Left ventricle myocardium inferior (tissue), 1 donor: ENCODE data around the gene AP4B1. TPM values are rescaled to one million over a fixed set of nuclear protein-coding genes. Genes with fewer than 3 reads are reported as not detected.

ENCODE experiments used
- DNase-seq: peaks from one replicate; pipeline ENCODE4 v3.0.0-alpha.2; 2020
- H3K27ac ChIP-seq: fragments of 200-600 bp; replicated peaks from 2 replicates; pipeline ENCODE4 v1.8.0; 2021
- H3K27me3 ChIP-seq: fragments of 200-600 bp; 2 replicates; pipeline ENCODE4 v1.8.0; 2021; ENCODE audit warnings: low read depth
- H3K36me3 ChIP-seq: fragments of 200-600 bp; 2 replicates; pipeline ENCODE4 v1.8.0; 2021
- H3K4me1 ChIP-seq: fragments of 200-600 bp; 2 replicates; pipeline ENCODE4 v1.8.0; 2021
- H3K4me3 ChIP-seq: fragments of 200-600 bp; 2 replicates; pipeline ENCODE4 v1.8.0; 2021; ENCODE audit warnings: mild to moderate bottlenecking, moderate library complexity
- H3K9me3 ChIP-seq: fragments of 200-600 bp; replicated peaks from 2 replicates; pipeline ENCODE4 v1.8.0; 2021
- intact Hi-C: fragments of 100-400 bp; cut with micrococcal nuclease; formaldehyde crosslinking; loops from one replicate; pipeline ENCODE4 v1.11.0; 2022
- total RNA-seq: library from RNA; stranded (reverse); fragmentation: NEBNext Ultra II Directional; extraction: Animal tissue kit (Norgen Biotek cat#: 25700); gene quantifications from one replicate; pipeline ENCODE4 v1.2.1, GENCODE V29; 2021
- TF ChIP-seq, protein P1 (sequence below): fragments of 200-600 bp; IDR thresholded peaks from 2 replicates; pipeline ENCODE4 v1.8.0; 2021; ENCODE audit warnings: antibody characterized with exemption, mild to moderate bottlenecking, borderline replicate concordance
- donor health status: DM: no; HTN: yes; CAD: no; lungs with severe emphysema.

Gene AP4B1
- total RNA-seq, 1 donor from 2014 or later: 11.8 TPM

DNA sequence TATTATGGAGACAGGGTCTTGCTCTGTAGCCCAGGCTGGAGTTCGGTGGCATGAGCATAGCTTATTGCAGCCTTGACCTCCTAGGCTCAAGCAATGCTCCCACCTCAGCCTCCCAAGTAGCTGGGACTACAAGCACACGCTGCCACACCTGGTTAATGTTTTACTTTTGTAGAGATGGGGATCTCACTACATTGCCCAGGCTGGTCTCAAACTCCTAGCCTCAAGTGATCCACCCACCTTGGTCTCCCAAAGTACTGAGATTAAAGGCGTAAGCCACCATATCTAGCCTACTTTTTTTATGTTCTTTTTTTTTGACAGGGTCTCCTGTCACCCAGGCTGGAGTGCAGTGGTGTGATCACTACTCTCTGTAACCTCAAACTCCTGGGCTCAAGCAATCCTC, 11.3 kb downstream of the AP4B1 start:
- TF ChIP-seq, protein P1, sequence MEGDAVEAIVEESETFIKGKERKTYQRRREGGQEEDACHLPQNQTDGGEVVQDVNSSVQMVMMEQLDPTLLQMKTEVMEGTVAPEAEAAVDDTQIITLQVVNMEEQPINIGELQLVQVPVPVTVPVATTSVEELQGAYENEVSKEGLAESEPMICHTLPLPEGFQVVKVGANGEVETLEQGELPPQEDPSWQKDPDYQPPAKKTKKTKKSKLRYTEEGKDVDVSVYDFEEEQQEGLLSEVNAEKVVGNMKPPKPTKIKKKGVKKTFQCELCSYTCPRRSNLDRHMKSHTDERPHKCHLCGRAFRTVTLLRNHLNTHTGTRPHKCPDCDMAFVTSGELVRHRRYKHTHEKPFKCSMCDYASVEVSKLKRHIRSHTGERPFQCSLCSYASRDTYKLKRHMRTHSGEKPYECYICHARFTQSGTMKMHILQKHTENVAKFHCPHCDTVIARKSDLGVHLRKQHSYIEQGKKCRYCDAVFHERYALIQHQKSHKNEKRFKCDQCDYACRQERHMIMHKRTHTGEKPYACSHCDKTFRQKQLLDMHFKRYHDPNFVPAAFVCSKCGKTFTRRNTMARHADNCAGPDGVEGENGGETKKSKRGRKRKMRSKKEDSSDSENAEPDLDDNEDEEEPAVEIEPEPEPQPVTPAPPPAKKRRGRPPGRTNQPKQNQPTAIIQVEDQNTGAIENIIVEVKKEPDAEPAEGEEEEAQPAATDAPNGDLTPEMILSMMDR: no peak
- no peaks in the 10 kb centered on the region for H3K27me3 ChIP-seq
- peaks cover 3% of the 10 kb centered on the region for H3K4me1 ChIP-seq
- intact Hi-C loops: no loop called here
- H3K9me3 ChIP-seq: no peaks in the 10 kb centered on the region
- no peak overlapping the region for H3K27ac ChIP-seq
- H3K4me3 ChIP-seq: no peak overlapping the region
- DNase-seq: no peak
- peaks cover 39% of the 10 kb centered on the region for H3K36me3 ChIP-seq

DNA sequence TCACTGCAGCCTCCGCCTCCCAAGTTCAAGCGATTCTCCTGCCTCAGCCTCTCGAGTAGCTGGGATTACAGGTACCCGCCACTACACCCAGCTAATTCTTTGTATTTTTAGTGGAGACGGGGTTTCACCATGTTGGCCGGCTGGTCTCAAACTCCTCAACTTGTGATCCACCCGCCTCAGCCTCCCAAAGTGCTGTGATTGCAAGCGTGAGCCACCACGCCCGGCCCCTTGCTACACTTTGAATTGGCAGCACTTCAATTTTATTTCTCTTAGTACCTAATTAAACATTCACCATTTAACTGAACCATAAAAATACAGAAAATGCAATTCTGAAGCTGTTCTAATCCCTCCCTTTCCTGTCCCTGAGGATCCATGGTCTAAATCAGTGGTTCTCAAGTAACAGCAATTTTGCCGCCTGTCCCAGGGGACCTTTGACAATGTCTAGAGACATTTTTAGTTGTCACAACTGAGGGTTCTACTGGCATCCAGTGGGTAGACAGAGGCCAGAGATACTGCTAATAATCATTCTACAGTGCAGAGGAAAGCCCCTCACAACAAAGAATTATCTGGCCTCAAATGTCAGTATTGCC, 12.9 kb downstream of the AP4B1 start:
- TF ChIP-seq, protein P1: no peak
- intact Hi-C loops: no loop called here
- Histone ChIP-seq H3K4me1 (no peaks in the 10 kb centered on the region), H3K9me3 (no peaks in the 10 kb centered on the region), H3K36me3 (peaks cover 23% of the 10 kb centered on the region), H3K27me3 (no peaks in the 10 kb centered on the region), H3K4me3 (no peak overlapping the region), H3K27ac (no peak overlapping the region)
- no peak for DNase-seq

DNA sequence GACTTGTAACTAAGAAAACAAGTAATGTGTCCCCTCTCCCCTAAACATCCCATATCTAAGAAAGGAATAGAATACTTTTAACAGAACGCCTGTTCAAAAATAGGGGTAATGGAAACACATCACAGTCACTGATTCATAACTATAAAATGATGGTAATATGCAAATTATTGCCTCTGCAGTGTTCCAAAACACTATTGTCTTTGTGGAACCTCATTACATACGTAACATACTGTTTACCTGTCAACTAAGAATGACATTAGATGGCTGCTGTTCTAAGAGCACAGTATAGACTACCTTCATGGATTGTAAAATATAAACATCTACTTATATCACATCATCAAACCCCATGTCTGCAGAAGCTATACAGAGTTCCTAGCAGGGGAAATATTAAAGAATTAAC, 13.8 kb downstream of the AP4B1 start:
- H3K27ac ChIP-seq: no peak overlapping the region
- intact Hi-C loops: no loop called here
- TF ChIP-seq, protein P1: no peak
- no peak overlapping the region for H3K4me3 ChIP-seq
- DNase-seq: no peak
- H3K36me3 ChIP-seq: peaks cover 14% of the 10 kb centered on the region
- no peaks in the 10 kb centered on the region for H3K4me1 ChIP-seq
- no peaks in the 10 kb centered on the region for H3K9me3 ChIP-seq
- no peaks in the 10 kb centered on the region for H3K27me3 ChIP-seq

DNA sequence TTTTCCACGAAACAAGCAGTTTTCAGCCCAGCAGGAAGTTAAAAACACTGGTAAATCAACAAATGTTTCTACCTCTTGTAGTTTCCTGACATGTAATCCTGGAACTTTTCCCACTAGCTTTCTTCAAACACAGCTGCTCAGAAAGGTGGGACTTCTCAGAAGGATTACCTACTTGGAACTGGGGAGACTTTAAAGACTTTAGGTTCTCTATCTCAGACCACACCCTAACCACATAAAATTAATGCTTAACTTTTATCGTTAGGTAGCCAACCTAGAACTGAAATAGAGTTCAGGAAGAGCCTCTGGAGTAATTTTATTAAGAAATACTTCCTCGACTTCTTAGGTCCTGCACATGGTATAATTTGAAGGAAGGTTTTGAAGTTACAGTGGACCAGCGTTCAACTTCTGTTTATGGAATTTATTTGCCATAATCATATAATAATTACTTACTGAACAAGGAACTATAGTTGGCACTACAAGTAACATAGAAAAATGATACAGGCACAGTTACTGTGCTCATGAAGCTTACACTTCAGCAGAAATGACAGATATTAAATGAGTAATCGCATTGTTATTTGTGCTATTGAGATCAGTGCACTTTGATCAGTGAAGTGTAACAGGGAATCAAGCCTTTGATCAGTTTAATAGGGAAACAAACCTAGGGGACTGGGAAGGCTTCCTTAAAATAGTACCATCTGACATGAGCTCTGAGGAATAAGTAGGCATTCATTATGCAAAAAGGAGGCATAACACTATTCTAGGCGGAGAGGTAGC, 17.0 kb downstream of the AP4B1 start, which contains the start of gene BCL2L15:
TSS of gene BCL2L15 (minus strand) at position 180 of the 774 bp plus-strand sequence. CDS start 206 bp downstream, outside the sequence.
- no peak for DNase-seq
- H3K4me3 ChIP-seq: no peak within 1 kb of the TSS
- no peaks in the 10 kb centered on the region for H3K36me3 ChIP-seq
- no peaks in the 10 kb centered on the region for H3K27me3 ChIP-seq
- no peaks in the 10 kb centered on the region for H3K9me3 ChIP-seq
- intact Hi-C loops: no loop called here
- H3K27ac ChIP-seq: no peak within 1 kb of the TSS
- H3K4me1 ChIP-seq: no peaks in the 10 kb centered on the region
- TF ChIP-seq, protein P1: no peak

DNA sequence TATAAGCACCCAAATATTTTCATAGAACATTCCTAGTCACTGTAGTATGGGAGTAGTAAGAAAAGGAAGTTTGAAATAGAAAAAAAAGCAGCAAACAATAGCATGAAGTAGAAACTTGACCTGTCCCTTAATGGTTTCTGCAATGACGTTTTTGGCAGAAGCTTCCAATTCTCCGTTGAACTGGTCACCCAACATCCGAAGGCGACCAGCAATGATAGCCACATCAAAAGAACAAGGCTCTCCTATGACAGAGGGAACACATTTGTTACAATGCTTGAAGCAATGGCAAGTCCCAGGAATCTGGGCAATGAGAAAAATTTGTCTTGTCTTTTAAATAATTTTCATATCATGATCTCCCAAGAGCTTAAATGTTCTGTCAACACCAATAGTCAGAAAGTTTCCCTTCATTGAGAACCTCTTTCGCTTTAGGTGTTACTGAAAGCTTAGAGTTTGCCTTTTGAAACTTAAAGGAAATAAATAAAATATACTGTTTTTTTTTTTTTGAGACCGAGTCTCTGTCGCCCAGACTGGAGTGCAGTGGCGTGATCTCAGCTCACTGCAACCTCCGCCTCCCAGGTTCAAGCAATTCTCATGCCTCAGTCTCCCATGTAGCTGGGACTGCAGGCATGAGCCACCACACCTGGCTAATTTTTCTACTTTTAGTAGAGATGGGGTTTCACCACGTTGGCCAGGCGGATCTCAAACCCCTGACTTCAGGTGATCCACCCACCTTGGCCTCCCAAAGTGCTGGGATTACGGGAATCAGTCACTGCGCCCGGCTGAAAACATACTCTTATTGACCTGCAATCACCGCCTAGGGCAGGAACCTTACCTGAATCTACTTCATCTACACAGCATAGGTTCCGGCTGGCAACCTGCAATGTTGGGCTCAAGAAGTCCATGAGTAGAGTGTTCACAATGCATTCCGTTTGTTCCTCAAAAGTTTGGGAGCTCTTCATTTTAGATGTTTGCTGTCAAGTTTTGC, 17.9 kb downstream of the AP4B1 start:
- intact Hi-C loops: no loop called here
- H3K27ac ChIP-seq: no peak overlapping the region
- TF ChIP-seq, protein P1: no peak
- H3K27me3 ChIP-seq: no peaks in the 10 kb centered on the region
- DNase-seq: no peak
- no peak overlapping the region for H3K4me3 ChIP-seq
- no peaks in the 10 kb centered on the region for H3K36me3 ChIP-seq
- H3K9me3 ChIP-seq: no peaks in the 10 kb centered on the region
- no peaks in the 10 kb centered on the region for H3K4me1 ChIP-seq
